ENCODE measurements around the gene KRT86. TPM values are rescaled to one million over a fixed set of nuclear protein-coding genes. Genes with fewer than 3 reads are reported as not detected.

The KRT86 gene
- polyA plus RNA-seq, 1 of the 3 experiments (the other 2 are of a cell fraction), result 0.56 TPM

DNA sequence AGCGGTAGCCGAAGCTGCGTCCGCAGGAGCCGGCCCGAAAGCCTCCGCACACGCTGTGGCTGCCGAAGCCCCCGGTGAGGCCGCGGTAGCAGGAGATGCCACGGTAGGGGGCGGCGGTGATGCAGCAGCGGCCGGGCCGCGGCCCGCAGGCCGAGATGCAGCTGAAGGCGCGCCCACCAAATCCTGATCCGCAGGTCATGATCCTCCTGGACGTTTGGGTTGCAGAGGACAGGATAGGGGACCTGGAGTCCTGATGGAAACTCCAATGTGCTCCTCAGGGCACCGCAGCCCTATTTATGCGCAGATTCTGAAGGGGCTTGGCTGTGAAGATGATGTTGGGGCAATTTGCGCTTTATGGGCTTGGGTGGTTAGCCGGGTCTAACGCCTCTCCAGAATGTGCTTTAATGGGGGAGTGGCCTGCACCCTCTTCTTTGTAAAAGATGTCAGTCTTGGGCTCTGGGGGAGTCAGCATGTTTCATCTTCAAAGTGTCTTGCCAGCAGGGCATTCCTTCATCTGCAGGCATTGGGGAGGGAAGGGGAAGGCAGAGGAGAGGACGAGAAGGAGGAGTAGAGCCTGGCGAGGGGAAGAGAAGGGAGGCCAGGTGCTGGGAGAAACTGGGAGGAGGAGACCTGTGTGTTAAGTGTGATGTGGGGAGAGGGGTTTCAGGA is 17.0 kb downstream of the KRT86 start, which contains the start of gene KRT81:
Gene KRT81, minus strand, starts transcription at position 268 of the 669 bp plus-strand sequence. Its CDS starts 69 bp downstream, at position 199.
- WGBS (ENCODE audit: low lambda C conversion rate), result 86% methylated on average over 9 of the region's 32 CpGs
- Histone ChIP-seq H4K20me1 (ENCODE audit: insufficient read depth) (no peaks in the 10 kb centered on the region), H3K9me2 (no peaks in the 10 kb centered on the region), H3K9ac (no peak within 1 kb of the TSS), H3K36me3 (replicated peaks in 1 of 2; ENCODE audit: control insufficient read depth in 1 of 2, insufficient read depth in 2 of 2, low read length in 1 of 2) (no peaks in the 10 kb centered on the region), H3K79me2 (ENCODE audit: insufficient read depth) (no peaks in the 10 kb centered on the region), H3K4me2 (no peak within 1 kb of the TSS), H3K27ac (ENCODE audit: low read depth in 2 of 2, low read length in 1 of 2) (no peak within 1 kb of the TSS), H3K4me3 (ENCODE audit: low read depth in 2 of 2, low read length in 1 of 2) (no peak within 1 kb of the TSS), H3F3A (replicated peaks; ENCODE audit: insufficient read depth) (peaks cover 6% of the 10 kb centered on the region), H3K4me1 (ENCODE audit: control insufficient read depth in 1 of 2, insufficient read depth in 2 of 2, low read depth in 1 of 2, low read length in 1 of 2) (peaks cover 0 to 4% of the 10 kb centered on the region in 2 experiments; a peak in 1 of 4 replicates), H3K9me3 (no peaks in the 10 kb centered on the region), H2AFZ (ENCODE audit: low read depth) (no peak within 1 kb of the TSS), H3K27me3 (ENCODE audit: insufficient read depth) (no peaks in the 10 kb centered on the region)
- ChIA-PET POLR2A (no interaction called here), CTCF (interaction anchor here (1.4 to 3.1 kb wide), 2 partner anchors 12 to 36 kb away, joined by 3 to 22 read pairs; no protein-coding TSS in a partner anchor)
- DNase-seq, result no peak
- TF ChIP-seq MXI1 (IDR thresholded peaks at IDR 0.05; ENCODE audit: low read depth, low read length), result no peak
- no peak for TF ChIP-seq GABPA (IDR thresholded peaks at IDR 0.05; ENCODE audit: low read depth)
- TF ChIP-seq, protein P1, sequence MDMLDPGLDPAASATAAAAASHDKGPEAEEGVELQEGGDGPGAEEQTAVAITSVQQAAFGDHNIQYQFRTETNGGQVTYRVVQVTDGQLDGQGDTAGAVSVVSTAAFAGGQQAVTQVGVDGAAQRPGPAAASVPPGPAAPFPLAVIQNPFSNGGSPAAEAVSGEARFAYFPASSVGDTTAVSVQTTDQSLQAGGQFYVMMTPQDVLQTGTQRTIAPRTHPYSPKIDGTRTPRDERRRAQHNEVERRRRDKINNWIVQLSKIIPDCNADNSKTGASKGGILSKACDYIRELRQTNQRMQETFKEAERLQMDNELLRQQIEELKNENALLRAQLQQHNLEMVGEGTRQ (IDR thresholded peaks at IDR 0.05; ENCODE audit: borderline replicate concordance, low read depth, low read length), result no peak
- no peak for TF ChIP-seq EZH2phosphoT487 (IDR thresholded peaks at IDR 0.05; ENCODE audit: borderline replicate concordance, low read depth)
- no peak for TF ChIP-seq NFIC (IDR thresholded peaks at IDR 0.05; ENCODE audit: borderline replicate concordance)
- no peak for TF ChIP-seq RFX5 (IDR thresholded peaks at IDR 0.05; ENCODE audit: low read length)
- TF ChIP-seq CHD2 (IDR thresholded peaks at IDR 0.05; ENCODE audit: low read length, partially characterized antibody), result no peak
- TF ChIP-seq, protein P2, sequence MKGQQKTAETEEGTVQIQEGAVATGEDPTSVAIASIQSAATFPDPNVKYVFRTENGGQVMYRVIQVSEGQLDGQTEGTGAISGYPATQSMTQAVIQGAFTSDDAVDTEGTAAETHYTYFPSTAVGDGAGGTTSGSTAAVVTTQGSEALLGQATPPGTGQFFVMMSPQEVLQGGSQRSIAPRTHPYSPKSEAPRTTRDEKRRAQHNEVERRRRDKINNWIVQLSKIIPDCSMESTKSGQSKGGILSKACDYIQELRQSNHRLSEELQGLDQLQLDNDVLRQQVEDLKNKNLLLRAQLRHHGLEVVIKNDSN (IDR thresholded peaks at IDR 0.05; ENCODE audit: borderline replicate concordance, low read depth), result no peak
- TF ChIP-seq, protein P3, sequence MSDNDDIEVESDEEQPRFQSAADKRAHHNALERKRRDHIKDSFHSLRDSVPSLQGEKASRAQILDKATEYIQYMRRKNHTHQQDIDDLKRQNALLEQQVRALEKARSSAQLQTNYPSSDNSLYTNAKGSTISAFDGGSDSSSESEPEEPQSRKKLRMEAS (IDR thresholded peaks at IDR 0.05; ENCODE audit: low read depth), result no peak
- TF ChIP-seq, protein P4, sequence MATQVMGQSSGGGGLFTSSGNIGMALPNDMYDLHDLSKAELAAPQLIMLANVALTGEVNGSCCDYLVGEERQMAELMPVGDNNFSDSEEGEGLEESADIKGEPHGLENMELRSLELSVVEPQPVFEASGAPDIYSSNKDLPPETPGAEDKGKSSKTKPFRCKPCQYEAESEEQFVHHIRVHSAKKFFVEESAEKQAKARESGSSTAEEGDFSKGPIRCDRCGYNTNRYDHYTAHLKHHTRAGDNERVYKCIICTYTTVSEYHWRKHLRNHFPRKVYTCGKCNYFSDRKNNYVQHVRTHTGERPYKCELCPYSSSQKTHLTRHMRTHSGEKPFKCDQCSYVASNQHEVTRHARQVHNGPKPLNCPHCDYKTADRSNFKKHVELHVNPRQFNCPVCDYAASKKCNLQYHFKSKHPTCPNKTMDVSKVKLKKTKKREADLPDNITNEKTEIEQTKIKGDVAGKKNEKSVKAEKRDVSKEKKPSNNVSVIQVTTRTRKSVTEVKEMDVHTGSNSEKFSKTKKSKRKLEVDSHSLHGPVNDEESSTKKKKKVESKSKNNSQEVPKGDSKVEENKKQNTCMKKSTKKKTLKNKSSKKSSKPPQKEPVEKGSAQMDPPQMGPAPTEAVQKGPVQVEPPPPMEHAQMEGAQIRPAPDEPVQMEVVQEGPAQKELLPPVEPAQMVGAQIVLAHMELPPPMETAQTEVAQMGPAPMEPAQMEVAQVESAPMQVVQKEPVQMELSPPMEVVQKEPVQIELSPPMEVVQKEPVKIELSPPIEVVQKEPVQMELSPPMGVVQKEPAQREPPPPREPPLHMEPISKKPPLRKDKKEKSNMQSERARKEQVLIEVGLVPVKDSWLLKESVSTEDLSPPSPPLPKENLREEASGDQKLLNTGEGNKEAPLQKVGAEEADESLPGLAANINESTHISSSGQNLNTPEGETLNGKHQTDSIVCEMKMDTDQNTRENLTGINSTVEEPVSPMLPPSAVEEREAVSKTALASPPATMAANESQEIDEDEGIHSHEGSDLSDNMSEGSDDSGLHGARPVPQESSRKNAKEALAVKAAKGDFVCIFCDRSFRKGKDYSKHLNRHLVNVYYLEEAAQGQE (IDR thresholded peaks at IDR 0.05; ENCODE audit: low read depth, low read length), result no peak
- no peak for TF ChIP-seq RCOR1 (IDR thresholded peaks at IDR 0.05; ENCODE audit: low read length)
- TF ChIP-seq, protein P5, sequence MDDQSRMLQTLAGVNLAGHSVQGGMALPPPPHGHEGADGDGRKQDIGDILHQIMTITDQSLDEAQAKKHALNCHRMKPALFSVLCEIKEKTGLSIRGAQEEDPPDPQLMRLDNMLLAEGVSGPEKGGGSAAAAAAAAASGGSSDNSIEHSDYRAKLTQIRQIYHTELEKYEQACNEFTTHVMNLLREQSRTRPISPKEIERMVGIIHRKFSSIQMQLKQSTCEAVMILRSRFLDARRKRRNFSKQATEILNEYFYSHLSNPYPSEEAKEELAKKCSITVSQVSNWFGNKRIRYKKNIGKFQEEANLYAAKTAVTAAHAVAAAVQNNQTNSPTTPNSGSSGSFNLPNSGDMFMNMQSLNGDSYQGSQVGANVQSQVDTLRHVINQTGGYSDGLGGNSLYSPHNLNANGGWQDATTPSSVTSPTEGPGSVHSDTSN (IDR thresholded peaks at IDR 0.05), result no peak
- no peak for TF ChIP-seq NRF1 (IDR thresholded peaks at IDR 0.05; ENCODE audit: low read depth, low read length)
- no peak for TF ChIP-seq RAD21 (IDR thresholded peaks at IDR 0.05; ENCODE audit: low read length)
- no peak for TF ChIP-seq YY1 (IDR thresholded peaks at IDR 0.05; ENCODE audit: low read depth)
- TF ChIP-seq POLR2AphosphoS5 (IDR thresholded peaks at IDR 0.05; ENCODE audit: low read depth, low read length), result no peak
- TF ChIP-seq, protein P6, sequence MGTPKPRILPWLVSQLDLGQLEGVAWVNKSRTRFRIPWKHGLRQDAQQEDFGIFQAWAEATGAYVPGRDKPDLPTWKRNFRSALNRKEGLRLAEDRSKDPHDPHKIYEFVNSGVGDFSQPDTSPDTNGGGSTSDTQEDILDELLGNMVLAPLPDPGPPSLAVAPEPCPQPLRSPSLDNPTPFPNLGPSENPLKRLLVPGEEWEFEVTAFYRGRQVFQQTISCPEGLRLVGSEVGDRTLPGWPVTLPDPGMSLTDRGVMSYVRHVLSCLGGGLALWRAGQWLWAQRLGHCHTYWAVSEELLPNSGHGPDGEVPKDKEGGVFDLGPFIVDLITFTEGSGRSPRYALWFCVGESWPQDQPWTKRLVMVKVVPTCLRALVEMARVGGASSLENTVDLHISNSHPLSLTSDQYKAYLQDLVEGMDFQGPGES (IDR thresholded peaks at IDR 0.05; ENCODE audit: low read depth, low read length), result no peak
- no peak for TF ChIP-seq RXRA (IDR thresholded peaks at IDR 0.05; ENCODE audit: borderline replicate concordance, low read depth)
